Natural killer cell (primary cell): ENCODE results near the gene POLR1A. TPM values are rescaled to one million over a fixed set of nuclear protein-coding genes. Genes with fewer than 3 reads are reported as not detected.
A peak's percentile ranks its signal among the peaks of the same experiment; 100 is the strongest.

ENCODE experiments used
- ATAC-seq, 3 donors: fragments of 150-1000 bp in 2 of 3; fragments of 200-7000 bp in 1 of 3; cut with Tn5 transposase; 1 replicate in 1 of 3; 2 replicates in 2 of 3; pipeline ENCODE4 v1.10.0; 2021; ENCODE audit warnings: mild to moderate bottlenecking in 2 of 3, moderate library complexity in 2 of 3
- DNase-seq, 2 donors: peaks; one replicate each; pipeline versions ENCODE4 v3.0.0 to v3.0.0-alpha.2; 2013 to 2021; ENCODE audit warnings: mixed read lengths in 1 of 2
- H3K27ac ChIP-seq: one replicate; pipeline ENCODE4 v1.5.1; 2013; ENCODE audit warnings: mild to moderate bottlenecking, low read length
- H3K27me3 ChIP-seq: one replicate; pipeline ENCODE4 v1.6.1; 2013; ENCODE audit warnings: low read length; ENCODE audit not compliant: control insufficient read depth, insufficient read depth
- H3K36me3 ChIP-seq: one replicate; pipeline ENCODE4 v1.6.1; 2013; ENCODE audit warnings: low read length; ENCODE audit not compliant: control insufficient read depth, insufficient read depth
- H3K4me1 ChIP-seq: one replicate; pipeline ENCODE4 v1.6.1; 2013; ENCODE audit warnings: low read length; ENCODE audit not compliant: control insufficient read depth, insufficient read depth
- H3K4me3 ChIP-seq: one replicate; pipeline ENCODE4 v1.5.1; 2013; ENCODE audit warnings: low read length
- H3K9me3 ChIP-seq: one replicate; pipeline ENCODE4 v1.6.1; 2013; ENCODE audit warnings: low read length; ENCODE audit not compliant: control insufficient read depth, insufficient read depth
- H3K27ac Mint-ChIP-seq, 2 donors: one replicate each; pipeline ENCODE4 v1.8.0; 2022; ENCODE audit warnings: mild to moderate bottlenecking in 2 of 2, mixed read lengths in 2 of 2, moderate library complexity in 1 of 2
- H3K27me3 Mint-ChIP-seq, 2 donors: one replicate each; pipeline ENCODE4 v1.8.0; 2022; ENCODE audit warnings: low read depth in 2 of 2, mixed read lengths in 2 of 2
- H3K36me3 Mint-ChIP-seq: one replicate; pipeline ENCODE4 v1.8.0; 2022; ENCODE audit warnings: mixed read lengths
- H3K4me1 Mint-ChIP-seq, 2 donors: one replicate each; pipeline ENCODE4 v1.8.0; 2022; ENCODE audit warnings: mixed read lengths in 2 of 2
- H3K4me3 Mint-ChIP-seq: one replicate; pipeline ENCODE4 v1.8.0; 2022; ENCODE audit warnings: mild to moderate bottlenecking, moderate library complexity, mixed read lengths
- H3K9me3 Mint-ChIP-seq, 2 donors: one replicate each; pipeline ENCODE4 v1.8.0; 2022; ENCODE audit warnings: mixed read lengths in 2 of 2
- CTCF ChIP-seq: fragments of 200-600 bp; IDR thresholded peaks from one replicate; pipeline ENCODE4 v1.8.0; 2022; ENCODE audit warnings: antibody characterized with exemption
- WGBS: methylation state at CpG from one replicate; pipeline ENCODE4 v1.1.7; 2013; ENCODE audit warnings: missing lambda C conversion rate; ENCODE audit not compliant: insufficient coverage; 5-methylcytosine and 5-hydroxymethylcytosine counted together
- intact Hi-C: fragments of 100-400 bp; cut with micrococcal nuclease; formaldehyde crosslinking; loops from one replicate; pipeline ENCODE4 v1.14.2; 2022
- total RNA-seq, 4 donors: library from RNA; stranded (reverse); fragments of 120-200 nt in 1 of 4; gene quantifications; one replicate each; pipeline versions ENCODE4 v1.2.3 to v1.2.4, GENCODE V29; 2013 to 2022

POLR1A gene
- total RNA-seq, 3 donors from 2014 or later (not counting 1 experiment from before 2014, with no cell fraction given) = 19.7 to 26.5 (median 22.8) TPM

GRCh38 chr2:86140969-86141392 lies 35.3 kb upstream of the POLR1A start:
- no peak for TF ChIP-seq CTCF
- no peaks in the 10 kb centered on the region for H3K9me3 ChIP-seq
- intact Hi-C loops = no loop called here
- DNase-seq (no peak), ATAC-seq (no peak)
- H3K4me3 ChIP-seq = no peak overlapping the region
- H3K4me1 ChIP-seq = no peaks in the 10 kb centered on the region
- H3K27ac ChIP-seq = no peak overlapping the region
- H3K27me3 ChIP-seq = no peaks in the 10 kb centered on the region
- Mint-ChIP-seq H3K4me1 (peaks cover 0 to 7% of the 10 kb centered on the region in 2 donors), H3K9me3 (no peaks in the 10 kb centered on the region), H3K36me3 (peaks cover 16% of the 10 kb centered on the region), H3K4me3 (no peak overlapping the region), H3K27me3 (no peaks in the 10 kb centered on the region), H3K27ac (peak overlapping the region; percentile 5 to 70)
- WGBS = 92% methylated on average over 4 of the region's 4 CpGs
- H3K36me3 ChIP-seq = peaks cover 66% of the 10 kb centered on the region

- H3K36me3 ChIP-seq = peaks cover 68% of the 10 kb centered on the region
- Mint-ChIP-seq H3K4me3 (no peak overlapping the region), H3K4me1 (peaks cover 0 to 7% of the 10 kb centered on the region in 2 donors), H3K27ac (peak overlapping the region in 1 of 2 donors; percentile 5), H3K27me3 (no peaks in the 10 kb centered on the region), H3K9me3 (no peaks in the 10 kb centered on the region), H3K36me3 (peaks cover 25% of the 10 kb centered on the region)
- 52% methylated on average over 4 of the region's 4 CpGs for WGBS
- H3K27me3 ChIP-seq = no peaks in the 10 kb centered on the region
- DNase-seq = peak in 1 of 2 donors; percentile 29
- H3K9me3 ChIP-seq = no peaks in the 10 kb centered on the region
- no peak overlapping the region for H3K27ac ChIP-seq
- intact Hi-C loops = no loop called here
- no peak for ATAC-seq
- no peak overlapping the region for H3K4me3 ChIP-seq
- TF ChIP-seq CTCF = no peak
- H3K4me1 ChIP-seq = no peaks in the 10 kb centered on the region
Observed at GRCh38 chr2:86139981-86140380, 34.3 kb upstream of the POLR1A start.

- no peaks in the 10 kb centered on the region for H3K4me1 ChIP-seq
- no peak overlapping the region for H3K27ac ChIP-seq
- Mint-ChIP-seq H3K9me3 (no peaks in the 10 kb centered on the region), H3K27ac (peak overlapping the region; percentile 22 to 67), H3K27me3 (no peaks in the 10 kb centered on the region), H3K4me1 (peaks cover 0 to 7% of the 10 kb centered on the region in 2 donors), H3K36me3 (peaks cover 32% of the 10 kb centered on the region), H3K4me3 (no peak overlapping the region)
- DNase-seq = no peak
- H3K9me3 ChIP-seq = no peaks in the 10 kb centered on the region
- WGBS = 94% methylated on average over 6 of the region's 7 CpGs
- H3K27me3 ChIP-seq = no peaks in the 10 kb centered on the region
- ATAC-seq = no peak
- no peak for TF ChIP-seq CTCF
- peaks cover 68% of the 10 kb centered on the region for H3K36me3 ChIP-seq
- intact Hi-C loops = no loop called here
- no peak overlapping the region for H3K4me3 ChIP-seq
Observed at GRCh38 chr2:86138736-86139625, 33.3 kb upstream of the POLR1A start.
